ENCODE results near the gene VPS54. TPM values are rescaled to one million over a fixed set of nuclear protein-coding genes. Genes with fewer than 3 reads are reported as not detected.
"Not testable (repeated sequence)": the region's sequence is repeated elsewhere in the genome, so short reads cannot be mapped to it uniquely, and the experiment has no call there.

VPS54 gene
- total RNA-seq, 2 experiments from 2014 or later, result 9.5 to 10.8 TPM

DNA sequence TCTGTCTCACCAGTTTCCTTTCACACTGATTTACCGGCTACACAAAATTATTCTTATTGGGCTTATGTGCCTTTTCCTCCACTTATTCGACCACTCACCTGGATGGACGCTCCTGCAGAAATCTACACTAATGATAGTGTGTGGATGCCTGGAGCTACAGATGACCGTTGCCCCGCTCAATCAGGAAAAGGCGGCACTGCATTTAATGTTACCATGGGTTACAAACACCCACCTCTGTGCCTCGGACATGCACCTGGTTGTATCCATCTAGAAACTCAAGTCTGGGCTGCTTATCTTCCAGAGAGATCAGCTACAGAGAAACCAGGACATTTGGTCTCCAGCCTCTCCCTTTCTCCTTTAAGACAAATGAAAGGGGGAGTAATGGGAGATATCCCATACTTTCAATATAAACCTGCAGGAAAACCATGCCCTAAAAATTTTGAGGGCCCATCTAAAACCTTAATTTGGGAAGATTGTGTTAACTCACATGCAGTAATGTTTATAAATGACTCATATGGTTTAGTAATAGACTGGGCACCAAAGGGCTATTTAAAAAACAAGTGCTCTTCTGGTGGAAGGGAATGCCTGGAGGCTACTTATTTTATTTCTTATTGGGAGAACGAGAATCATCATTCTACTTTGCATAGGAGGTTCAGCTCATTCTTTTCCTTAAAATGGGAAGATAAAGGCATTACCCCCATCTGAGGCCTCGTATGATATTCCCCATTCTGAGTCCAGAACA lies 24.7 kb downstream of the VPS54 start:
- H3K36me3 Mint-ChIP-seq (ENCODE audit: low read depth), result peaks cover 47% of the 10 kb centered on the region
- H3K4me1 Mint-ChIP-seq (ENCODE audit: low read depth), result peaks cover 40% of the 10 kb centered on the region
- H3K27ac Mint-ChIP-seq; H3K27ac ChIP-seq (ENCODE audit: low read depth in 1 of 2, low read length in 2 of 2); POLR2A ChIA-PET; H3K27me3 Mint-ChIP-seq; H3K4me1 ChIP-seq (ENCODE audit: insufficient read depth, low read length); H3K27me3 ChIP-seq (ENCODE audit: control insufficient read depth in 1 of 2, insufficient read depth in 2 of 2, low read length in 2 of 2); H3K36me3 ChIP-seq (ENCODE audit: insufficient read depth, low read length); H3K4me3 ChIP-seq (ENCODE audit: low read length); ATAC-seq (ENCODE audit: poor library complexity); intact Hi-C loops (cut with DNase I, micrococcal nuclease); H3K4me3 Mint-ChIP-seq; DNase-seq: not testable (repeated sequence)
- H3K9me3 Mint-ChIP-seq, result peaks cover 17% of the 10 kb centered on the region
- H3K9me3 ChIP-seq (ENCODE audit: control insufficient read depth in 1 of 2, insufficient read depth in 1 of 2, low read length in 2 of 2), result peaks cover 8 to 12% of the 10 kb centered on the region in 2 experiments
- CTCF ChIA-PET, result interaction anchor here (0.6 kb wide), 1 partner anchor 22 kb away, joined by 3 read pairs; no protein-coding TSS in a partner anchor

DNA sequence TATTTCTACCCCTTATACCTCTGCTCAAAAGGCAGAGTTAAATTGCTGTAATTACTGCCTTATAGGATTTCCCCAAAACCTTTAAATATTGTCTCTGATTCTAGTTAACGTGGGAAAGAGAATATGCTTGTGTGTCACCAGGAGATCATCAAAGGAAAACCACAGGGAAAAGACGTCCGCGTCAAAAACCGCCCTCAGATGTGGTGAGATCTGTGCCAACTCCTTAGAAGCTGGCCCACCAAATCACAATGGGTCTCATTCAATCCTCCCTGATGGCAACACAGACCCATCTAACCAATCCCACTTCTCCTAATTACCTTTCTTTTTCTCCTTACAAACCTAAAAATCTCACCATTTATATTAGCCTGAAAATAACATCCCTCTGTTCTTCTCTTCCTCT lies 25.4 kb downstream of the VPS54 start:
- DNase-seq (peak in 2 of 14 experiments; percentile 25 to 47), ATAC-seq (ENCODE audit: poor library complexity) (no peak)
- Histone ChIP-seq H3K27ac (ENCODE audit: low read depth in 1 of 2, low read length in 2 of 2) (no peak overlapping the region), H3K4me3 (ENCODE audit: low read length) (no peak overlapping the region), H3K4me1 (ENCODE audit: insufficient read depth, low read length) (peaks cover 5% of the 10 kb centered on the region), H3K27me3 (ENCODE audit: control insufficient read depth in 1 of 2, insufficient read depth in 2 of 2, low read length in 2 of 2) (no peaks in the 10 kb centered on the region), H3K9me3 (ENCODE audit: control insufficient read depth in 1 of 2, insufficient read depth in 1 of 2, low read length in 2 of 2) (peaks cover 8 to 13% of the 10 kb centered on the region in 2 experiments), H3K36me3 (ENCODE audit: insufficient read depth, low read length) (peaks cover 2% of the 10 kb centered on the region)
- intact Hi-C loops (cut with DNase I, micrococcal nuclease), result no loop called here
- H3K4me3 Mint-ChIP-seq, result no peak overlapping the region
- no peaks in the 10 kb centered on the region for H3K27me3 Mint-ChIP-seq
- H3K36me3 Mint-ChIP-seq (ENCODE audit: low read depth), result peaks cover 42% of the 10 kb centered on the region
- ChIA-PET POLR2A (no interaction called here), CTCF (no interaction called here)
- no peak overlapping the region for H3K27ac Mint-ChIP-seq
- TF ChIP-seq, protein P1, sequence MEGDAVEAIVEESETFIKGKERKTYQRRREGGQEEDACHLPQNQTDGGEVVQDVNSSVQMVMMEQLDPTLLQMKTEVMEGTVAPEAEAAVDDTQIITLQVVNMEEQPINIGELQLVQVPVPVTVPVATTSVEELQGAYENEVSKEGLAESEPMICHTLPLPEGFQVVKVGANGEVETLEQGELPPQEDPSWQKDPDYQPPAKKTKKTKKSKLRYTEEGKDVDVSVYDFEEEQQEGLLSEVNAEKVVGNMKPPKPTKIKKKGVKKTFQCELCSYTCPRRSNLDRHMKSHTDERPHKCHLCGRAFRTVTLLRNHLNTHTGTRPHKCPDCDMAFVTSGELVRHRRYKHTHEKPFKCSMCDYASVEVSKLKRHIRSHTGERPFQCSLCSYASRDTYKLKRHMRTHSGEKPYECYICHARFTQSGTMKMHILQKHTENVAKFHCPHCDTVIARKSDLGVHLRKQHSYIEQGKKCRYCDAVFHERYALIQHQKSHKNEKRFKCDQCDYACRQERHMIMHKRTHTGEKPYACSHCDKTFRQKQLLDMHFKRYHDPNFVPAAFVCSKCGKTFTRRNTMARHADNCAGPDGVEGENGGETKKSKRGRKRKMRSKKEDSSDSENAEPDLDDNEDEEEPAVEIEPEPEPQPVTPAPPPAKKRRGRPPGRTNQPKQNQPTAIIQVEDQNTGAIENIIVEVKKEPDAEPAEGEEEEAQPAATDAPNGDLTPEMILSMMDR (IDR thresholded peaks at IDR 0.05), result no peak
- H3K4me1 Mint-ChIP-seq (ENCODE audit: low read depth), result peaks cover 40% of the 10 kb centered on the region
- H3K9me3 Mint-ChIP-seq, result peaks cover 17% of the 10 kb centered on the region

DNA sequence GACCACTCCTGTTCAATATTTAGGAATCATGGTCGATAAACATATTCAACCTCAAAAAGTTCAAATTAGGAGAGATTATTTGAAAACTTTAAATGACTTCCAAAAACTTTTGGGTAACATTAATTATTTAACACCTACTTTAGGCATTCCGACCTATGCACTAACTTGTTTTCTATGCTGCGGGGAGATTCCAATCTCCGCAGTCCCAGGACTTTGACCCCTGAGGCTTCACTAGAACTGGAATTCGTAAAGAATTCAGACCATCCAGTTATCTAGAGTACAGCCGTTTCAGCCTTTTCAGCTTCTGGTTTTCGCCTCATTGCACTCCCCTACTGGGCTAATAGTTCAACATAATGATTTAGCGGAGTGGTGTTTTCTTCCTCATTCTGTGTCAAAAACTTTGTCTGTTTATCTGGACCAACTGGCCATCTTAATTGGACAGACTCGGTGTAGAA lies 26.1 kb downstream of the VPS54 start:
- H3K4me3 Mint-ChIP-seq; DNase-seq; ATAC-seq (ENCODE audit: poor library complexity); H3K27me3 ChIP-seq (ENCODE audit: control insufficient read depth in 1 of 2, insufficient read depth in 2 of 2, low read length in 2 of 2); H3K4me3 ChIP-seq (ENCODE audit: low read length); CTCF ChIA-PET; H3K27me3 Mint-ChIP-seq; H3K27ac Mint-ChIP-seq; H3K4me1 ChIP-seq (ENCODE audit: insufficient read depth, low read length); H3K27ac ChIP-seq (ENCODE audit: low read depth in 1 of 2, low read length in 2 of 2); intact Hi-C loops (cut with DNase I, micrococcal nuclease); POLR2A ChIA-PET; H3K36me3 ChIP-seq (ENCODE audit: insufficient read depth, low read length): not testable (repeated sequence)
- Mint-ChIP-seq H3K9me3 (peaks cover 14% of the 10 kb centered on the region), H3K36me3 (ENCODE audit: low read depth) (peaks cover 38% of the 10 kb centered on the region), H3K4me1 (ENCODE audit: low read depth) (peaks cover 40% of the 10 kb centered on the region)
- H3K9me3 ChIP-seq (ENCODE audit: control insufficient read depth in 1 of 2, insufficient read depth in 1 of 2, low read length in 2 of 2), result peaks cover 9 to 13% of the 10 kb centered on the region in 2 experiments

DNA sequence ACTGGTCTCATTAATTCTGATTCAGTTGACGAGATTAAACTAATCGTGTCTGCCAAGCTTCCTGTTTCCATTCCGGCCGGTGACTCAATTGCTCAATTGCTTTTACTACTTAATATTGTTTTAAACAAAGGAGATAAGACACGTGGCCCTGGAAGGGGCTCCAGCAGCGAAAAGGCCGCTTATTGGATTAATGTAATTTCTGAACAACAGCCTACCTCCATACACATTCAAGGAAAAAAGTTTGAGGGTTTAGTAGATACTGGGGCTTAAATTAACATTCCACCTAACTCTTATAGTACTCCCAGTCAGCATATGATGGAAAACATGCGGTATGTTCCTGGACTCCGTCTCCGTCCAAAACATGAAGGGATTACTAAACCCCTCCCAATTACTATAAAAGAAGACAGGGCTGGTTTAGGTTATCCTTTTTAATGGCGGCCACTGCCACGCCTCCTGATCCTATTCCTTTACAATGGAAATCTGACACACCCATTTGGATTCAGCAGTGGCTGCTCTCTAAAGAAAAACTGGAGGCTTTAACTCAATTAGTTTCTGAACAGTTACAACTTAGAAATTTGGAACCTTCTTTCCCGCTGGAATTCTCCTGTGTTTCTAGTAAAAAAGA lies 27.1 kb downstream of the VPS54 start:
- ChIA-PET POLR2A (no interaction called here), CTCF (no interaction called here)
- TF ChIP-seq, protein P1 (IDR thresholded peaks at IDR 0.05), result no peak
- no peak overlapping the region for H3K4me3 ChIP-seq (ENCODE audit: low read length)
- no peak overlapping the region for H3K27ac Mint-ChIP-seq
- peaks cover 2% of the 10 kb centered on the region for H3K36me3 ChIP-seq (ENCODE audit: insufficient read depth, low read length)
- no peak overlapping the region for H3K27ac ChIP-seq (ENCODE audit: low read depth in 1 of 2, low read length in 2 of 2)
- no peaks in the 10 kb centered on the region for H3K27me3 ChIP-seq (ENCODE audit: control insufficient read depth in 1 of 2, insufficient read depth in 2 of 2, low read length in 2 of 2)
- intact Hi-C loops (cut with DNase I, micrococcal nuclease), result no loop called here
- H3K4me3 Mint-ChIP-seq, result no peak overlapping the region
- peaks cover 12% of the 10 kb centered on the region for H3K9me3 Mint-ChIP-seq
- H3K9me3 ChIP-seq (ENCODE audit: control insufficient read depth in 1 of 2, insufficient read depth in 1 of 2, low read length in 2 of 2), result peaks cover 8 to 9% of the 10 kb centered on the region in 2 experiments
- peaks cover 49% of the 10 kb centered on the region for H3K4me1 Mint-ChIP-seq (ENCODE audit: low read depth)
- no peaks in the 10 kb centered on the region for H3K27me3 Mint-ChIP-seq
- peaks cover 28% of the 10 kb centered on the region for H3K36me3 Mint-ChIP-seq (ENCODE audit: low read depth)
- no peak for ATAC-seq (ENCODE audit: poor library complexity)
- DNase-seq, result no peak
- H3K4me1 ChIP-seq (ENCODE audit: insufficient read depth, low read length), result peaks cover 5% of the 10 kb centered on the region

DNA sequence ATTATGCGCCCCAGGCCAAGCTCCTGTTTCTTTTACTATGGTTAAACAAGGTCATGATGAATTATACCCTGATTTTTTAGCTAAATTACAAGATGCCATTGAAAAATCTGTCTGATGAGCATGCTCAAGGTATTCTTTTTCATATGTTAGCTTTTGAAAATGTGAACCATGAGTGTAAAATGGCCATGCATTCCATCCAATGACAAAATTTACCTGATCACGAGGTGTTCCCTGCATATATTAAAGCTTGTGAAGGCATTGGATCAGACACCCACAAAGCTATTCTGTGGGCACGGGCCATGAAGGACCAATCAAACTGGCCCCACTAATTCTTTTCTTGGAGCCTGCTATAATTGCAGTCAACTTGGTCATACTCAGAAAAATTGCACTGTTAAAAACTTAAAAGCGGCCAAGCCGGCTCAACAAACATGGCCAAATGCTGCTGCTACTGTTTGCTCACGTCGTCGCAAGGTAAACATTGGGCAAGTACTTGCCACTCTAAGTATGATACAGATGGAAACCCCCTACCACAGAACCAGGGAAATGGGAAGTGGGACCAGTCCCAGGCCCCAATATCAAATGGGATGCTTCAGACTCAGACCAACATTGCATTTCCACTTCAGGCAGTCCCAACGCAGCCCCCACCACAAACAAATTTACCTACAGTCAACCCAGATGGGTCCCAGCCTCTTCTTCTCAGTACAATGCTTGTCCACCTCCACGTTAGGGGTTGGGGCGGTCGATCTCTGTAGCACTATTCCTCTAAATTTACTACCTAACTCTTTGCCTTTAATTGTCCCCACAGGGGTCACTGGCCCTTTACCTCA lies 27.8 kb downstream of the VPS54 start:
- H3K4me3 ChIP-seq (ENCODE audit: low read length); H3K27me3 ChIP-seq (ENCODE audit: control insufficient read depth in 1 of 2, insufficient read depth in 2 of 2, low read length in 2 of 2); H3K36me3 ChIP-seq (ENCODE audit: insufficient read depth, low read length); CTCF ChIA-PET; H3K27me3 Mint-ChIP-seq; DNase-seq; H3K27ac Mint-ChIP-seq; H3K9me3 ChIP-seq (ENCODE audit: control insufficient read depth in 1 of 2, insufficient read depth in 1 of 2, low read length in 2 of 2); H3K4me3 Mint-ChIP-seq; POLR2A ChIA-PET; H3K4me1 ChIP-seq (ENCODE audit: insufficient read depth, low read length); H3K9me3 Mint-ChIP-seq; H3K27ac ChIP-seq (ENCODE audit: low read depth in 1 of 2, low read length in 2 of 2); ATAC-seq (ENCODE audit: poor library complexity); intact Hi-C loops (cut with DNase I, micrococcal nuclease): not testable (repeated sequence)
- peaks cover 52% of the 10 kb centered on the region for H3K4me1 Mint-ChIP-seq (ENCODE audit: low read depth)
- H3K36me3 Mint-ChIP-seq (ENCODE audit: low read depth), result peaks cover 21% of the 10 kb centered on the region

Data from CD4-positive, alpha-beta T cell (primary cell).